K562 (cell line): ENCODE data around the gene AMN1. TPM values are rescaled to one million over a fixed set of nuclear protein-coding genes. Genes with fewer than 3 reads are reported as not detected.

ENCODE experiments used
- POLR2H ChIP-seq: IDR thresholded peaks from 2 replicates; pipeline ENCODE4 v1.6.1; 2016; ENCODE audit warnings: missing genetic modification characterization, low read depth, mild to moderate bottlenecking, control low read depth, missing compliant biosample characterization, moderate library complexity
- SMAD4 ChIP-seq: fragments of 250-450 bp; sonication (Bioruptor Pico); conservative IDR thresholded peaks from 2 replicates; pipeline ENCODE4 v1.8.0; 2021; ENCODE audit warnings: inconsistent platforms, mild to moderate bottlenecking, moderate library complexity
- ZNF644 ChIP-seq: fragments of 200-800 bp; sonication (Bioruptor generic); IDR thresholded peaks from 2 replicates; pipeline ENCODE4 v1.6.1; 2016; ENCODE audit warnings: low read depth, missing genetic modification characterization, missing compliant biosample characterization
- polyA plus RNA-seq, 8 experiments: library from polyadenylated mRNA; depleted of rRNA in 4 of 8; stranded (reverse) in 5 of 8; unstranded in 3 of 8; fragments of >200 nt; fragmentation: Nextera tagmentation in 2 of 8; fragmentation: Illumina TruSeq in 1 of 8; extraction: Ambion mirVana in 2 of 8; extraction: Trizol in 1 of 8; gene quantifications; 2 replicates each; pipeline versions ENCODE4 v1.2.1 to v1.2.3, GENCODE V29; 2011 to 2014; ENCODE audit warnings: inconsistent platforms in 1 of 8, missing spikeins in 1 of 8
- total RNA-seq, 7 experiments: library from RNA; depleted of rRNA in 6 of 7; stranded (reverse); fragments of >200 nt in 6 of 7; fragmentation: Illumina TruSeq in 2 of 7; extraction: Trizol in 2 of 7; gene quantifications; 2 replicates each; pipeline versions ENCODE4 v1.2.1 to v1.2.3, GENCODE V29; 2011 to 2021; ENCODE audit warnings: low replicate concordance in 1 of 7
- TF ChIP-seq, protein P1 (sequence below): fragments of 200-800 bp; sonication (Bioruptor generic); IDR thresholded peaks from 2 replicates; pipeline ENCODE4 v1.6.1; 2016; ENCODE audit warnings: missing genetic modification characterization, missing compliant biosample characterization

AMN1 gene
- total and polyA plus RNA-seq, 9 of the 15 experiments (the other 6 are each of a cell fraction or from before 2014, with no cell fraction given) = 5.2 to 27.6 (median 13.0) TPM

DNA sequence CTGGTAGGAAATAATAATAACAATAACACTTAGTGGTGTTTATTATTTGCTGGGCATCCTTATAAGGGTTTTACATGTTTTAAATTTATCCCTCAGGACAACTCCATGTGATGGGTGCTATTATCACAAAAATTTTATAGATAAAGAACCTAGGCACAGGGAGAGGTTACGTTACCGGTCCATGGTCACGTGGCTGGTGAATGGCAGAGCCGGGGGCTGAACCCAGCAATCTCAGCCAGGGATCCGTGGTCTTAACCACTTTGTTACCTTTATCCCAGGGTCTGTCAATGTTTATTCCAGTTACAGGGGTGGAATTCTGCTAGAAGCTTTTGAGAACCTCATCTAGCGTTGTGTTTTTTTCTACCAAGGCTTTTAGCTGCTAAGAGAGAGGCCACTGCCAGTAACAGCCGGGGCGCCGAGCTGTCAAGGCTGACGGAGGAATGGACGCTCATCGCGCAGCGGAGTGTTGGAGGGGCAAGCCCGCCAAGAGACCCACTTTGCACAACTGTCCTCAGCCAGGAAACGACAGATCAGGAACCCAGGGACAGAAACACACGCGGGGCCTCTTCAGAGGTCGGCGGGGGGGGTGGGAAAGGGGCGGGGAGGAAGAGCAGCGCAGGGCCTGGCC lies 418 bp downstream of the AMN1 start (continued):
- TF ChIP-seq, protein P1, sequence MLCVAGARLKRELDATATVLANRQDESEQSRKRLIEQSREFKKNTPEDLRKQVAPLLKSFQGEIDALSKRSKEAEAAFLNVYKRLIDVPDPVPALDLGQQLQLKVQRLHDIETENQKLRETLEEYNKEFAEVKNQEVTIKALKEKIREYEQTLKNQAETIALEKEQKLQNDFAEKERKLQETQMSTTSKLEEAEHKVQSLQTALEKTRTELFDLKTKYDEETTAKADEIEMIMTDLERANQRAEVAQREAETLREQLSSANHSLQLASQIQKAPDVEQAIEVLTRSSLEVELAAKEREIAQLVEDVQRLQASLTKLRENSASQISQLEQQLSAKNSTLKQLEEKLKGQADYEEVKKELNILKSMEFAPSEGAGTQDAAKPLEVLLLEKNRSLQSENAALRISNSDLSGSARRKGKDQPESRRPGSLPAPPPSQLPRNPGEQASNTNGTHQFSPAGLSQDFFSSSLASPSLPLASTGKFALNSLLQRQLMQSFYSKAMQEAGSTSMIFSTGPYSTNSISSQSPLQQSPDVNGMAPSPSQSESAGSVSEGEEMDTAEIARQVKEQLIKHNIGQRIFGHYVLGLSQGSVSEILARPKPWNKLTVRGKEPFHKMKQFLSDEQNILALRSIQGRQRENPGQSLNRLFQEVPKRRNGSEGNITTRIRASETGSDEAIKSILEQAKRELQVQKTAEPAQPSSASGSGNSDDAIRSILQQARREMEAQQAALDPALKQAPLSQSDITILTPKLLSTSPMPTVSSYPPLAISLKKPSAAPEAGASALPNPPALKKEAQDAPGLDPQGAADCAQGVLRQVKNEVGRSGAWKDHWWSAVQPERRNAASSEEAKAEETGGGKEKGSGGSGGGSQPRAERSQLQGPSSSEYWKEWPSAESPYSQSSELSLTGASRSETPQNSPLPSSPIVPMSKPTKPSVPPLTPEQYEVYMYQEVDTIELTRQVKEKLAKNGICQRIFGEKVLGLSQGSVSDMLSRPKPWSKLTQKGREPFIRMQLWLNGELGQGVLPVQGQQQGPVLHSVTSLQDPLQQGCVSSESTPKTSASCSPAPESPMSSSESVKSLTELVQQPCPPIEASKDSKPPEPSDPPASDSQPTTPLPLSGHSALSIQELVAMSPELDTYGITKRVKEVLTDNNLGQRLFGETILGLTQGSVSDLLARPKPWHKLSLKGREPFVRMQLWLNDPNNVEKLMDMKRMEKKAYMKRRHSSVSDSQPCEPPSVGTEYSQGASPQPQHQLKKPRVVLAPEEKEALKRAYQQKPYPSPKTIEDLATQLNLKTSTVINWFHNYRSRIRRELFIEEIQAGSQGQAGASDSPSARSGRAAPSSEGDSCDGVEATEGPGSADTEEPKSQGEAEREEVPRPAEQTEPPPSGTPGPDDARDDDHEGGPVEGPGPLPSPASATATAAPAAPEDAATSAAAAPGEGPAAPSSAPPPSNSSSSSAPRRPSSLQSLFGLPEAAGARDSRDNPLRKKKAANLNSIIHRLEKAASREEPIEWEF (CRISPR knock-in tag) = no peak
- no peak for TF ChIP-seq SMAD4 (CRISPR knock-in tag)
- TF ChIP-seq ZNF644 (tag) = 0 out of 2 replicates have a peak, but pooled peaks have one; percentile 24
- TF ChIP-seq POLR2H (tag) = peak; percentile 62; the same call in 1 of the 2 replicates
